Fibroblast of skin of right biceps (primary cell): ENCODE data around the gene GALNT2.
A peak's percentile ranks its signal among the peaks of the same experiment; 100 is the strongest.

Source experiments
- DNase-seq: peaks from one replicate; pipeline ENCODE4 v3.0.0-alpha.2; 2013

The GALNT2 gene

DNA sequence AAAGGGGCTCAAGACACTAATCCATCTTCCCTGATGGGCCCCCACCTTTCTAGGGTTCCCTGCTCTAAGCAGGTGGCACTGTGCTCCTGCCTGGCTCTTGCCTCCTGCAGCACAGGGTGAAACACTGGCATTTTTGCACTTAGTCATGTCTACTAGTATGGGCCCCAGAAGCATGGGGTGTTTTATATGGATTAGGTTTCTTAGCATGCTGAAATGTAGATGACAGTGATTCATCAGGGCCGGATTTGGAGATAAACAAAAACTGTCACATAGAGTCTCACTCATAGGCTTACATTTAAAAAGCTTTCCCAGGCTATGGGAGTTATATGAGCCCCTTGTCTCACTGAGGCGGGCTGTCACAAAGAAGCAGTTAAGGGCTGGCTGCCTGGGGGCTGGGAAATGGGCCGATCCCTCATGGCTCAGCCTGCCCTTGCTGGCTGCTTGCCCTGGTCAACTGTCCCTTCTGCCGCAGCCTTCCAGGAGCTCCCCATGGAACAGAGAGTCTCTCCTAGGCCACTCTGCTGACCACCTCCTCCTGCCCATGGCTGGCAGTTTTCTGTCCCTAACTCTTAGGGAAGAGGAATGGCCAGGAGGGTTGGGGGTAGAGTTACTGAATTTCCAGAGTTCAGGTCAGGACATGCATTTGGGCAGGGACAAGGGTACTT lies 6.5 kb downstream of the GALNT2 start:
- peak; percentile 85 for DNase-seq

- no peak for DNase-seq
Measured at GRCh38 chr1:230074270-230074669, 7.2 kb downstream of the GALNT2 start.

- DNase-seq: no peak
Measured at GRCh38 chr1:230074762-230075161, 7.7 kb downstream of the GALNT2 start.

- DNase-seq: no peak
Measured at GRCh38 chr1:230076121-230076520, 9.1 kb downstream of the GALNT2 start.

- no peak for DNase-seq
Measured at GRCh38 chr1:230077011-230077410, 10.0 kb downstream of the GALNT2 start.

- peak; percentile 73 for DNase-seq
Measured at GRCh38 chr1:230077436-230078213, 10.6 kb downstream of the GALNT2 start.

DNA sequence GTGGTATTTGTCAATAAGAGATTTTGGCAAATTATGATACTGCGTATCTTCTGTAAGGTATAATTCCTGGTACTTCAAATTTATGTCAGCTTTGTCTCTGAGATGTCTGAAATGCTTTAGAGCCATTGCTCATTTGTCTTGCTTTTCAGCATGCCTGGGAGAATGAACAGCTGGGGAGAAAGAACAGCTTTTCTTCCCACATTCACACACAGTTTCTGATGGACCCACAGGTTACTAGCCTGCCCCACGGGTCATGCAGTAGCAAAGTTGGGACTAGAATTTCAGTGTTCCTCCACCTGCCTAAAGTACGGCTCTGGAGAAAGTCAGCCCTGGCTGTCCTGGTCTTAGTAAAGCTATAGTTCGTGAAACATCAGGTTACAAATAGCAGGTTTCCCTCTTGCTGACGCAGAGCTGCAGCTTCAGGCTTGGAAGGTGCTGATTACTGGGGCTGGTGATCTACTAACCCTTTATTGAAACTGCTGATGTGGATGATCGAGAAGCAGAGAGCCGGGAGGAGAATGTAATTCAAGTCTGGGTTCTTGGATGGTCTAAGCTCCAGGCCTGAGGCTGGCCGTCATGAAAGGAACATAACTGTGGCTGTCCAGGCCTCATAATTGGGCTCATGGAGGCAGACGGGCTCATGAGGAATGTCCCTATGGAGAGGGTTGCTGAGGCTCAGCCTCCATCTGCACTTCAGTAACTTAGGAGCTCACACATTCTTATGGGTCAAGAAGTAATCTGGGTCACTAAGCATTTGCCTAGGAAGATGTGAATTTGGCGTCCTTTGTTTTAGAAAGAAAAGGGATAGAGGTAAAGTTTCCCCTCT lies 12.4 kb downstream of the GALNT2 start:
- no peak for DNase-seq

DNA sequence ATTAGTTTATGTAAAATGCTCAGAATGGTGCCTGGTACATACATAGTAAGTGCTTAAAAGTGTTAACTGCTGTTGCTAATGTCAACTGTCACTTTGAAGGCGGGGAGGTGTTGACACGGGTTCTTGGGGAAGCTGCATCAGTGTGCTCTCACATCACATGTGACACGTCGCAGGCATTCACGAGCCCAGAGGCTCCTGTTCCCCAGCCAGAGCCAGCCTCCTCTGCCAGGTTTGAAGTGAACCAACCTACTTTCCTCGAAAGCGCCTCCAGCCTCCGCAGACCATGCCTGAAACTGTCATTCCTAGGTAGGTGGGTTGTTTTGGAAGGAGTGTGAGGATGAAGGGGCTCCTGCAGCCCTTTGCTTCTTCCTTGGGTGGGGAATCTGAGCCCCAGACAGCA lies 13.8 kb downstream of the GALNT2 start:
- DNase-seq: no peak

DNA sequence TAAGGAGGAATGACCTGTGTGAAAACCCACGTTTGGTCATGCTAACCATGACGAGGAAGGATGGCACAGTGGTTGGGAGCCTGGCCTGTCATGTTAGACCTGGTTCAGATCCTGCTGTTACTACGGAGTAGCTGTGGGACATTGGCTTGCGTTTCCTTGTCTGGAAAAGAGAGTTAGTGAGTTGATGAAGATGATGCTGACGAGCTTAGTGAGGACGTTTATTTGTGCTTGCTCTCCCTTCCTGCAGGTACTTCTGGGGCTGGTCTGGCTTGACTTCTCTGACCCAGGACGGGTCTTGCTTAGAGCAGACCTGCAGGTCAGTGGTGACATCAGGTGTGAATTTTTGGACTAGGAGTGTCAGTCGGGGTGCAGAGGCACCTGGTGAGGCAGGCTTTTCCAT lies 14.7 kb downstream of the GALNT2 start:
- DNase-seq: no peak

DNA sequence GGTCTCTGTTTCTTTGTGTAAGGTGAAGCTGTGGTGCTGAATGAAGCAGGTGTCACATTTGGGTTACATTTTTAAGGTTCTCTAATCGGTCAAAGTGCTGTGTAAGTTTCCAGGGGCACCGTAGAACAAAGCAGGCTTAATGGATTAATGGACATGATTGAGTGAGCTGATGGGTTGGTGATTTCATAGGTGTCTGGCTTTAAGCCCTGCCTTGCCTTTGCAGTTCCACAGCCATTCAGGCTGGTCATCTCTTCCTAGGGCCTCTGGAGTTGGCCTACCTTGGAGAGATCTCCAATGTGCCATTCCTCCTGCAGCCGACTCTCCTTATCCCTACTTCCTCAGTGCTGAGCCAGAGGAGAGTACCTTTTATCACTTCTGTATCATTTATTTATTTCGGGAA lies 15.2 kb downstream of the GALNT2 start:
- no peak for DNase-seq

GRCh38 chr1:230083053-230083452 lies 16.0 kb downstream of the GALNT2 start:
- no peak for DNase-seq

DNA sequence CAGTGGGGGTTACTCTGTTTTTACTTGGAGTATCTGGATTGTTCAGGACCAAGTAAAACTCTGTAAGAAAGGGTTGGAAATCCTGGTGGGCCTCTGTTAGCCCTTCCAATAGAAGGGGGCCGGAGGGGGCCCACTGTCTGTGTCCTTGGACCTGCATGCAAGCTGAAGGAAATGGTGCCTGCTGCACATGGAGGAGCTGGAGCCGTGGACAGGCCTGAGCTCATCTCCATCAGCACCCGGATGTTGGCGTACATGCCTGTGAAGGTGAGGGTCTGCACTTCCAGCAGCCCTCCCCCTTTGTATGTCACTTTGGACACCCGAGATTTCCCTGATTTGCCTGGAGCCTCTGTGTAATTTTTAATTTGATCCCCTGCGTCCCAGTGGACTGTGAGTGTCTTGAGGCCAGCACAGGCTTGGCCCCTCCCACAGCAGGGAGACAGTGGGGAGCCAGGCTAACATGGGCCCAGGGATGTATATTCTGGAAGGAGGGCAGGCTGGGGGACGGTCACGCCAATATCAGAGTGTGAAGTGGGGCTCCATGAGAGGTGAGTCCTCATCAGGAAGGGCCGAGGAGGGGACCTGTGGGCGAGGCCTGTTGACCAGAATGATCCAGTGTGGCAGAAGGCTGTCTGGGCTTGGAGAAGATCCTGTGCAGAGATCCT lies 16.8 kb downstream of the GALNT2 start:
- DNase-seq: no peak

DNA sequence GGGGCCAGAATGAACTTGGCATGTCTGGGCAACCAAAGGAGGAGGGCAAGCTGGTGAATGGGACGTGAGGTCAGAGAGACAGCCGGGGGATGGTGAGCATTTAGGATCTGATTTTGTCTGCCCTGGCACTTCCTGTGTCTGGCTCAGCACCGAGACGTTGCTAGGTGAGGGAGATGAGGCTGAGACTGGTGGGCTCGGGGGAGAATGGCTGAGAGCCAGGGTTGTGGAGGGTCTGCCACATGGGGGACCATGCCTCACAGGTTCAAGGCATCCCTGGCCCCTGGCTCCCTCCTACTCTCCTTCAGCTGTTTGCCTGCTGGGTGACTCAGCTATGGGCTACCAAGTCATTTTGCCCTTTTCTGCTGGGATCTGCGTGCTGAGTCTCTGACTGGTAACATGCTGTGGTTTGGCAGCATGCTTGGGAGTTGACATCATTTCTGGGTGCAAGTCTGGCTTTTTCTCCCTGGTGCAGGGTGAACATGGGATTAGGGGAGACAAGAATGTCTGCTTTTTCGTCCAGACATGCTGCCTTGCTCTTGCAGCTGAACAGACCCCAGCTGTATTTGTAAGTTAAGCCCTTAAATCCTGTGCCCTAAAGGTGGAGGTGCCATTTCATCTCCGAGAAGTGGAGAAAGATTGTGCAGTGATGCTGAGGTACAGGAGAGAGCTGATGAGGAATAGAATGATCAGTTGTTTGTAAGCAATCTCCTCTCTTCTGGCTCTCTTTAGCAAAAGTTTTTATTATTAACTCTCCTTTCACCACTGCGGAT lies 17.6 kb downstream of the GALNT2 start:
- peak; percentile 99 for DNase-seq

- no peak for DNase-seq
Measured at GRCh38 chr1:230085178-230085515, 18.1 kb downstream of the GALNT2 start.

DNA sequence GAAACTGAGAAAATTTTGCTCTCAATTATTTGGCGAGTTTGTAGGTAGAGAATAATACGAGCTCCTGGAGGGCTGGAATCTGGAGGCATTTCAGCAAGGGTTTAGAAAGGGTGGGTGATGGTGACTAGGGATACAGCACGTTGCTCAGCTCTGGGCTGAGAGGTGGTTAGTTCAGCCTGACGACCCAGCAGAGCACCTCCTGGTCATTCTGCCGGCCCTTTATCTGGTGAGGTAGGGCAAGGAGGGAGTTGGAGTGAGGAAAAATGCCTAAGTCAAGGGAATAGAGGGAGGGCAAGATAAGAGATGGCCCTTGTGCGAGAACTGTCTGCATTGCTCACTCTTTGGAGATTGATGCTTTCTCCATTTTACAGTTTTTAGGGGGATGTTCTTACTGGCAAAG lies 19.1 kb downstream of the GALNT2 start:
- no peak for DNase-seq

DNA sequence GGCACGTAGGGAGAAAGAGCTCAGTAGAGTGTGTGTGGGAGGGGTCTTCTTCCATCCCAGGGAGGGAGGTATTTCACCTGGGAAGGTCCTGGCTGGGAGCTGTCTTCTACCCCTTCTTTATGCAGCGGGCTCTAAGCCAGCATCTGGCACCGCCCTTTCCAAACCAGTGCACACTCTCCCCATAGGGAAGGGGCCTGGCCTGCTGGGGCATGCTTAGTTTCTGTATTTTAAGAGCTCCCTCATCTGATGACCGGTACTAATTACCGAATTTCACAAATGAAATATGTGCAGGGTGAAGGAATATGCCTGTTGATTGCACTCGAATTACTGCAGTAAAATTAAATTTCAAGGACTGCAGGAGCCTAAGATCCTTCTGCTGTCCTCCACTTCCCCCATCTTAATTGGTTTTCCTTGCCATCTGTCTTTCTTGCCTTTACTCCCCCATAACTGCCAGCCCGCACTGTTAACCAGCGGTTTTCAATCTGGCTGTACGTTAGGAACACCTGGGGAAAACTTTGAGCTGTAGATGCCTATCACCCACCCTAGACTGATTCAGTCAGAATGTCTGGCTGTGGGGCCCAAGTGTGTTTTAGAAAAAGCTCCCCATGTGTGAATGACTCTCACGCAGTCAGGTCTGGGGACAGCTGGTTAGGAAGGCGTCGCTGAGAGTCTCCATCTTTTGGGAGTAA lies 20.1 kb downstream of the GALNT2 start:
- DNase-seq: no peak

GRCh38 chr1:230087717-230088105 lies 20.7 kb downstream of the GALNT2 start:
- DNase-seq: no peak

GRCh38 chr1:230090194-230090711 lies 23.2 kb downstream of the GALNT2 start:
- peak; percentile 78 for DNase-seq

- peak; percentile 73 for DNase-seq
Measured at GRCh38 chr1:230091473-230092231, 24.6 kb downstream of the GALNT2 start.

GRCh38 chr1:230094746-230095145 lies 27.7 kb downstream of the GALNT2 start:
- DNase-seq: no peak

- DNase-seq: no peak
Measured at GRCh38 chr1:230095938-230096337, 28.9 kb downstream of the GALNT2 start.
